NCI-H128 (cell line): Measurements from ENCODE around the gene PTPRN2.
A peak's percentile ranks its signal among the peaks of the same experiment; 100 is the strongest.

ENCODE experiments used
- DNase-seq: peaks from one replicate; lab custom pipeline; 2025; ENCODE audit not compliant: unreplicated experiment; lab: John Stamatoyannopoulos, UW

PTPRN2 gene

GRCh38 chr7:158028971-158029370 lies 558.7 kb downstream of the PTPRN2 start:
- DNase-seq = no peak

- no peak for DNase-seq
Observed at GRCh38 chr7:158028290-158028941, 559.2 kb downstream of the PTPRN2 start.

GRCh38 chr7:158027646-158028045 lies 560.0 kb downstream of the PTPRN2 start:
- no peak for DNase-seq

GRCh38 chr7:158026636-158027265 lies 560.9 kb downstream of the PTPRN2 start:
- DNase-seq = no peak

GRCh38 chr7:158025686-158026600 lies 561.7 kb downstream of the PTPRN2 start:
- DNase-seq = no peak

- DNase-seq = no peak
Observed at GRCh38 chr7:158024881-158025280, 562.7 kb downstream of the PTPRN2 start.

GRCh38 chr7:158024351-158024715 lies 563.3 kb downstream of the PTPRN2 start:
- no peak for DNase-seq

GRCh38 chr7:158023681-158024350 lies 563.8 kb downstream of the PTPRN2 start:
- DNase-seq = no peak

GRCh38 chr7:158023157-158023556 lies 564.5 kb downstream of the PTPRN2 start:
- DNase-seq = no peak

- DNase-seq = no peak
Observed at GRCh38 chr7:158022601-158023000, 565.0 kb downstream of the PTPRN2 start.

GRCh38 chr7:158021836-158022235 lies 565.8 kb downstream of the PTPRN2 start:
- no peak for DNase-seq

- no peak for DNase-seq
Observed at GRCh38 chr7:158020706-158021095, 566.9 kb downstream of the PTPRN2 start.

GRCh38 chr7:158019726-158020705 lies 567.6 kb downstream of the PTPRN2 start:
- no peak for DNase-seq

GRCh38 chr7:158018971-158019645 lies 568.5 kb downstream of the PTPRN2 start:
- no peak for DNase-seq

- no peak for DNase-seq
Observed at GRCh38 chr7:158018098-158018762, 569.4 kb downstream of the PTPRN2 start.

- DNase-seq = no peak
Observed at GRCh38 chr7:158017111-158018097, 570.2 kb downstream of the PTPRN2 start.

- DNase-seq = peak; percentile 41
Observed at GRCh38 chr7:158016180-158017097, 571.2 kb downstream of the PTPRN2 start.
